Melanocyte of skin (primary cell): ENCODE results near the gene ZFP62. TPM values are rescaled to one million over a fixed set of nuclear protein-coding genes. Genes with fewer than 3 reads are reported as not detected.

Source experiments
- small RNA-seq, 2 donors: library from RNA; depleted of rRNA; stranded (forward); fragments of <200 nt; gene quantifications; one replicate each; pipeline ENCODE3, GENCODE V24; 2012
- total RNA-seq, 2 donors: library from RNA; depleted of rRNA; stranded (reverse); fragments of >200 nt; gene quantifications; 2 replicates each; pipeline ENCODE4 v1.2.3, GENCODE V29; 2012

The ZFP62 gene
- total RNA-seq, result 10 to 100 TPM in 1 of 2 donors, 1 to 10 TPM in 1; 10.0 to 12.0 TPM

DNA sequence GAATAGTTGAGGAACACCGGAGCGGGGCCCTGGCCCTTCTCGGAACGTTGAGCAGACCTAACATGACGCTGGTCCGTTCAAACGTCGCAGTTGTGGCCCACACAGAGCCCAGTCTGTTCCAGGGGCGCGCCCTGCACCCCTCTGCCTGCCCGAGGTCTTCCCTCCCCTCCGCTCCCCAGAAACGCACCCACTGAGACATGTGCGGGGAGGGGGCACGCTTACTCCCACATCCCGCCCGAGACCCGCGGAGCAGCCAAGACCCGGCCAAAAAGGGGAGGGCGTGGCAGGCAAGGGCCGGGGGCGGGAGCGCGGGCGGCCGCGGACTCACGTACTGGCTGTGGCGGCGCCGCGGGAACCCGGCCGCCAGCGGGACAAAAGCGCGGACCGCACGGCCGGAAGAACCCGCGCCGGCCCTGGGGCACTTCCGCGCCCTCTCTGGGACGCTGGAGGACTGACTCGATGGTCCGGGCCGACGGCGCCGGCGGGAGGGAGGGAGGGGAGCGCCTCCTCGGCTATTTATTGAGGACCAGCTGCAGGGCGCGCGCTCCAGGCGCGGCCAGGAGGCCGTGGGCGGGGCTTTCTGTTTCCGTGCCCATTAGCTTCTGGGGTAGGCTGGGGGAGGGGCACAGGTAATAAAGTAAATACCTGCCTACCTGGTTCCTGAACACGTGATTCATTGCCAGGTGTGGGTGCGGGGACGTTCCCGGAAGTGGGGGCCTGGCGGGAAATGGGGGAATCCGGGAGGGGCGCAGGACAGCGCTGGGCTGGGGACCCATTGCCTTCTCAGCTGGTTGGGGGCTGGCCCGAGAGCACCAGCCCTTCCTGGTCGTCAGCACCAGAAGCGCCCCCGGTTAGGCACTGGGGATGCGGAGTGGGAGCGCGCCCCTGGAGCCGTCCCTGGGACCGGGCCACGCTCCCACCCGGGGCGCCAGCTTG lies at the start of gene ZFP62:
ZFP62 (minus strand) TSS at position 390 of the 936 bp plus-strand sequence; CDS start at position 333, 57 bp downstream.

DNA sequence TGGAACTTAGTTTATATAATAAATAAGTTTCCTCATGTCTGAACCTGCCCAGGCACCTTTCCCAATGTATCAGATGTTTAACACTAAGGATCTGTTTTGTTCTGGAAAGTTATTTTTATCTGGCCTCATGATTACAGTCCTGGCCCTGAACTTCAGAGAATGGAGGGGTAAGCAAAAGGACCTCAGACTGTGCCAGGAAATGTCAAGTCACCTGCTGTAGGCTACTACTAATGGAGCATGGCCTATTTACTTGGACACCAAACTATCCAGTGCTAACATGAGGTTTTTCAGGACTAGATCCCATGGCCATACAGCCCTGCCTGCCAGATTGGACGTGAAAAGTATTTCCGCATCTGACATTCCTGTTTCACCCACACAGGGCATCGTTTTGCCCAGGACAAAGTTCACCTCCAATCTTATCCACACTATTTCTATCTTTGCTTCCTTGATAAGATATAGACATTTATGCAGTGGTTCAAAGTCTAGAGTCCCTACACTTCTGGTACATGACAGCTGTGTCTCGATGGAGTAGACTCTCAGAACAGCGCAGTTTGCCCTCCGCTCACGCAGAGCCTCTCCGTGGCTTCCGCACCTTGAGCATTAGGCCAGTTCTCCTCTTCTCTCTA lies 37.7 kb upstream of the ZFP62 start, which contains the start of gene BTNL8:
BTNL8 (plus strand) TSS at position 539 of the 626 bp plus-strand sequence. CDS start 152 bp downstream, outside the sequence.

GRCh38 chr5:180802325-180803180 lies 58.5 kb downstream of the ZFP62 start, which contains the start of gene MGAT1:
Gene MGAT1, minus strand, starts transcription at chr5:180802806. Its CDS starts 9,835 bp downstream, at chr5:180792971.

Small RNAs within 50 kb of the gene (small RNA-seq; reads per million reads assigned to genes)
- gene RF00019, result 0 reads per million in 2 donors

Other genes starting within 250 kb of the ZFP62 start
- gene FLT4, start 211.7 kb downstream of the ZFP62 start, total RNA-seq, result not detected
- gene OR2Y1, start 121.2 kb downstream of the ZFP62 start, total RNA-seq, result not detected
- gene MGAT1, start 58.5 kb downstream of the ZFP62 start, total RNA-seq, result 100 to 1,000 TPM; 119 to 147 TPM
- not detected for gene BTNL8, start 37.9 kb upstream of the ZFP62 start, total RNA-seq
- not detected for gene BTNL3, start 127.6 kb upstream of the ZFP62 start, total RNA-seq
- not detected for gene BTNL9, start 179.0 kb upstream of the ZFP62 start, total RNA-seq